GM15510 (cell line): ENCODE data around the gene MOB3A.

Experiments
- POLR2A ChIP-seq: IDR thresholded peaks from 3 replicates; pipeline ENCODE4 v1.6.1; 2011; ENCODE audit warnings: borderline replicate concordance; ENCODE audit not compliant: insufficient read length; ENCODE audit errors: extremely low read depth

The MOB3A gene

DNA sequence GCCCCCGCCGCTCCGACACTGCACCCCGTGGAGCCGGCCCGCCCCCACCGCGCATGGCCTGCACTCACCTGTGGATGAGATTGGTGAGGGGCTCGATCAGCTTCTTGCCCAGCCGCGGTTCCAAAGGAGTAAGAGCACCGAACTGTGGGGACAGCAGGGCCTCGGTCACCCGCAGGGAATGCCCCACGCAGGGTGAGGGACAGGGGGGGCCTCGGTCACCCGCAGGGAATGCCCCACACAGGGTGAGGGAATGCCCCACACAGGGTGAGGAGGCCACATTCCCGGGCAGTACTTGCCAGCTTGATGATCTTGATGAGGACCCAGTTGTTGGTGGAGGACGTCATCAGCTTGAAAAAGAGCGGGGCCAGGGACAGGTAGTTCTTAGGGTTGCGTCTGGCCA is 32.9 kb upstream of the MOB3A start:
- TF ChIP-seq POLR2A = no peak

DNA sequence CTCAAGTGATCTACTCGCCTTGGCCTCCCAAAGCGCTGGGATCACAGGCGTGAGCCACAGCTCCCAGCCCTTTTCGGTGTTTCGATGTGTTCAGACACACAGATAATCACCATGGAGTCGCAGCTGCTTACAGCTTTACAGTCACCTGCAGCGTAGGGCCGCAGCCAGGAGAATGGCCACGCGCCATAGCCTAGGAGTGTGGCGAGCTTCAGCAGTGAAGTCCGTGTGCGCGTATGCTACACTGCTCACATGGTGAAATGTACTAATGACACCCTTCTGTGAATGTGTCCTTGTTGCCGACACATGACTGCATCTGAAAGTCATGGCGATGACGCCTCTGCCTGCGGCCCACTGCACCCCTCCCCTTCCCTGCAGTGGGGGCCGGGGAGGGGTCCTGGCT is 31.6 kb upstream of the MOB3A start:
- no peak for TF ChIP-seq POLR2A

DNA sequence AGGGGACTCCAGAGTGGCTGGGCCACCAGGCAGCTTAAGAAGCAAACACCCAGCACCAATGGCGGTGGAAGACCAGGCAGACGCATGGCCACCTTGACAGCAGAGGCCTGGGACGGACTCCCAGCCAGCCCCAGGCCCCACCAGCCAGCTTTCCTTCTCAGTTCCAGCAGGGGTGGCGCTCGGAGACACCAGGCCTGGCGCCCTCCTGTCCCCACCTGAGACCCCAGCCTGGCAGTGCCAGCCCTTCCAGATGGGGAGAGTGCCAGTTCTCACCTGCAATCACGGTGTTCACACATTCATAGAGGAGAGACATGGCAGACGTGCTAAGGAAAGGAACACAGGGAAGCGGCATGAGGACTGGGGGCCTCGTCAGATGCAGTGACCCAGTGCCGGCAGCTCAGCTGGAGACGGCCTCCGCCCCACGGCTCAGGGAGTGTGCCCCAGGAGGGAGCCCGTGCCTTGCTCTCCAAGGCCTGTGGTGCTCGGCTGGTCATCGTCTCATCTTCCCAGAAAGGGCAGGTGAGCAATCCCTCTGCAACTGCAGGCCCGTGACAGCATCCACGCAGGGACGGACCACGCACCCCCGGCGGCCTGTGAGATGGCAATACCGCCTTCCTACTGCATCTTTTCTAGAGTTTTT is 30.9 kb upstream of the MOB3A start:
- no peak for TF ChIP-seq POLR2A

GRCh38 chr19:2123682-2124387 is 27.7 kb upstream of the MOB3A start:
- TF ChIP-seq POLR2A = no peak

GRCh38 chr19:2122982-2123381 is 26.9 kb upstream of the MOB3A start:
- TF ChIP-seq POLR2A = no peak

- no peak for TF ChIP-seq POLR2A
Measured at GRCh38 chr19:2122251-2122650, 26.1 kb upstream of the MOB3A start.

- TF ChIP-seq POLR2A = no peak
Measured at GRCh38 chr19:2121416-2122051, 25.4 kb upstream of the MOB3A start.

GRCh38 chr19:2120821-2121220 is 24.7 kb upstream of the MOB3A start:
- TF ChIP-seq POLR2A = no peak

DNA sequence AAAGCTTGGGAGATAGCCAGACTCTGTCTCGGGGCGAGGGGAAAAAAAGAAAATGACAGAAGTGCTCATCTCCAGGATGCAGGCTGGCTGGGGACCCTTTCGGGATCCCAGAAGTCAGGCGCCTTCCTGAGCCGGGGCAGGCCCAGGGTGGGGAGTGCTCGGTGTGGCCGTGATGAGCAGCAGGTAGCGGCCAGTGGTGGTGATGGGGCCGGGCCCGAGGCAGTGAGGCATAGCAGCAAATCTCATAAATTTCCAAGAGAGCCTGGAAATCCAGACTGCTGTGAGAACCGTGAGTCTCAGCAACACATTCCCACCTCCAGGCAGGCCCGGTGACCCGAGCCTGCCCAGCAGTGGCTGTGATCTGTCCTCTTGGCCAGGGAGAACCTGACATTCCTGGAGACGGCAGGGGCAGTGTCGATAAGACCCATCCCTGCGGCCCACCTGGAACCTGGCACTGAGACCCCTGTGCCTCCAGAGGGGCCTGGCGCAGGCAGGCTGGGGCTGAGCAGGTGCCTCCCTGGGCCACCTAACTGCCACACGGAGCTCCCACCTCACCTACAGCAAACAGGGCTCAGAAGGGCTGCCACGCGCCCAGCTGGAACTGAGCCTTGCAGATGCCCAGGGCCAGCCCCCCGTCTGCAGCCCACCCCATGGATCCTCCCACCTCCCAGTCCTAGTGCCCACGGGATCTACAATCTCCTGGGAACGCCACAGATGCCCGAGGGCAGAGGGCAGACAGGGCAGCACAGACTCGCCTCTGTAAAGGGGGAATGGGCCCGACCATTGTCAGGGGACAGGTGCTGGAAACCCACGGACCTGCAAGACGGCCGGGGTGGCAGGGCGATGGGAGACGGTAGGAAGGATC is 24.0 kb upstream of the MOB3A start:
- no peak for TF ChIP-seq POLR2A

DNA sequence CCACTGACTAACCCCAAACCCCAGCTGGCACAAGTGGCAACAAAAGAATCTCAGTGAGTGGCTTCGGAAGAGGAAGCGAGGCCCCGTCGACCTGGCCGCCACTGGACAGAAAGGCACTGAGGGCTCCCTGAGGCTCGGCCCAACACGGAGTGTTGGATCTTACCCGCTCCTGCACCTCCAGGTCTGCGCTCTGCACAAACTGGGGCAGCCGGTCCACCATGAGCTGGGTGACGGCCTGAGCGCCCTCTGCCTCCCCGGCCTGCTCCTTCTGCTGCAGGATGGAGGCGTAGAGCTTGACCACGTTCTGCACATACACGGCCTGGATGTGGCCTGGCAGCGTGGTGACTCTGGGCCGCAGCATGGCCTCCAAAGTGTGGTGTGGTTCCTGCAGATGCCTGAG is 22.3 kb upstream of the MOB3A start:
- no peak for TF ChIP-seq POLR2A

GRCh38 chr19:2117215-2117960 is 21.3 kb upstream of the MOB3A start:
- TF ChIP-seq POLR2A = no peak

DNA sequence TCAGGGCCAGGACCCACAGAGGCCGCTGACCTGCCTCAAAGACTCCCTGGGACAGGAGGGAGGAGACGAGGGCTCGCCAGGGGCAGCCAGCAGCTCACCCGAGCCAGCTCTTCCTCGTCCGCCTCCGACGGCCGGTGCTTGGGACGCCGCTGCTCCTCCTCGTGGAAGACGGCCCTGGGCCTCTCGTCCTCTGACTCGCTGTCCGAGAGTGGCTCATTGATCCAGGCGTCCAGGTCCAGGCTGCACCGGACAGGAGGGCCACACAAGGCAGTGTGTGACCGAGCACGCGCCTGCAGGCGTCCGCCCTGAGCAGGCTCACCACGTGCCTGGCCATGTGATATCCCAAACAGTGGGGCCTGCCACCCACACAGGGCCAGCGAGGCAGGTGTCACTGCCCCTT is 20.4 kb upstream of the MOB3A start:
- TF ChIP-seq POLR2A = no peak

DNA sequence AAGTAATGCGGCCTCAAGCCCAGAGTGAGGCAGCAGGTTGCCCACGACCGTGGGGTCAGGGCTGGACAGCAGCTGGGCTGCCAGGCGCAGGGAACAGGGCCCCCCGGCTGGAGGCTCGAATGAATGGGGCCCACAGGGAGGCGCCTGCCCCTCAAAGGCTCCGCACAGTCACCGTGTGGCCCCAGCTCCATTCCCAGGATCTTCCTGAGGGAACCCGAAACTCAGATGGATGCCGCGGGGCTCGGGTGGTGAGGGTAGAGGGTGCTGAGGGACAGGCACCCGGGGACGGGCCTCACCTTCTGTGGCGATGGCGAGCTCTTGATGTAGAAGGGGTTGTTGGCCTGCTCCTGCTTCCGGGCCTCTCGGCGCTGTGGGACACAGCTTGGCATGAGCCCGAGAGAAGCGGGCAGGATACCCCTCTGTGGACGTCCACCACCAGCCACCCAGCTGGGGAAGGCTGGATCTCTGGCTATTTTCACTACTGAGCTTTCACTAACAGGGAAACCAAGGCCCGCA is 19.8 kb upstream of the MOB3A start:
- no peak for TF ChIP-seq POLR2A

- no peak for TF ChIP-seq POLR2A
Measured at GRCh38 chr19:2115324-2115723, 19.2 kb upstream of the MOB3A start.
